Body of pancreas (tissue), 4 donors: ENCODE results near the gene UBE4A.

Experiments
- CTCF ChIP-seq, 7 experiments: fragments of 450-650 bp in 4 of 7; fragments of 200-600 bp in 3 of 7; sonication (generic) in 3 of 7; IDR thresholded peaks; one replicate each; pipeline ENCODE4 v1.5.1; 2016 to 2019; ENCODE audit warnings: antibody characterized with exemption in 7 of 7
- POLR2A ChIP-seq, 3 donors: fragments of 450-650 bp; IDR thresholded peaks; one replicate each; pipeline ENCODE4 v1.6.1; 2016; ENCODE audit warnings: antibody characterized with exemption in 3 of 3, mild to moderate bottlenecking in 2 of 3

DNA sequence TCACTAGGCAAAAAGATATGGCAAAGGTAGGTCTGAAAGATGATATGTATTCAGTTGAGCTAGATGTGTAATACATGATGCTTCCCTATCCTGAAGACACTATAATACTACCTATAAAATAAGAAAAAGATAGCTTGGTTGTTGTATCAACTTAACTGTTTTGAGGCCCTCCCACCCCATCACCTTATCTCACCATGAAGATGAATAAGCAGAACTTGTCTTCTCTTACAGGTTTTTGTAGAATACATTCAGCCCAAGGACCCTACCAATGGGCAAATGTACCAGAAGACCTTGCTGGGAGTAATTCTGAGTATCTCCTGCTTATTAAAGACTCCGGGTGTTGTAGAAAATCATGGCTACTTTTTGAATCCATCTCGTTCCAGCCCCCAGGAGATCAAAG is 13.9 kb downstream of the UBE4A start:
- no peak for TF ChIP-seq POLR2A (IDR thresholded peaks at IDR 0.05)
- TF ChIP-seq CTCF (IDR thresholded peaks at IDR 0.05): no peak
